ENCODE measurements around the gene ANTKMT. TPM values are rescaled to one million over a fixed set of nuclear protein-coding genes. Genes with fewer than 3 reads are reported as not detected.
"Not testable (repeated sequence)": the region's sequence is repeated elsewhere in the genome, so short reads cannot be mapped to it uniquely, and the experiment has no call there.

ANTKMT gene
- total RNA-seq, 1 experiment from 2014 or later, result 19.8 TPM

- H3K4me2 ChIP-seq (ENCODE audit: low read depth, low read length, poor library complexity, severe bottlenecking), result no peak overlapping the region
- H3K27ac ChIP-seq (ENCODE audit: low read length), result no peak overlapping the region
These were observed 35.8 kb upstream of the ANTKMT start for GRCh38 chr16:684961-685696.

GRCh38 chr16:685967-686366 is 35.0 kb upstream of the ANTKMT start:
- Histone ChIP-seq H3K27ac (ENCODE audit: low read length) (no peak overlapping the region), H3K27me3 (ENCODE audit: low read length) (no peaks in the 10 kb centered on the region), H3K36me3 (ENCODE audit: insufficient read depth, low read length) (0 out of 2 replicates have a peak, but pooled peaks cover 4% of the 10 kb centered on the region), H3K4me3 (ENCODE audit: low read length) (no peak overlapping the region), H3K9ac (ENCODE audit: low read length) (no peak overlapping the region), H3K9me3 (ENCODE audit: low read length) (no peaks in the 10 kb centered on the region), H2AFZ (ENCODE audit: low read length) (no peak overlapping the region), H3K9me2 (replicated peaks; ENCODE audit: insufficient read depth, low read length) (no peaks in the 10 kb centered on the region; the same call in 1 of the 2 replicates), H4K20me1 (ENCODE audit: insufficient read depth, low read depth, low read length) (peaks cover 9% of the 10 kb centered on the region), H3K79me2 (ENCODE audit: low read length) (peaks cover 30% of the 10 kb centered on the region), H3K4me2 (ENCODE audit: low read depth, low read length, poor library complexity, severe bottlenecking) (no peak overlapping the region), H3K4me1 (ENCODE audit: low read length) (peaks cover 36% of the 10 kb centered on the region)
- no peak for DNase-seq

More at GRCh38 chr16:684961-685696, 35.8 kb upstream of the ANTKMT start:
- Histone ChIP-seq H3K9me3 (ENCODE audit: low read length) (no peaks in the 10 kb centered on the region), H3K9me2 (replicated peaks; ENCODE audit: insufficient read depth, low read length) (no peaks in the 10 kb centered on the region), H3K9ac (ENCODE audit: low read length) (no peak overlapping the region), H4K20me1 (ENCODE audit: insufficient read depth, low read depth, low read length) (peaks cover 13% of the 10 kb centered on the region), H3K4me1 (ENCODE audit: low read length) (peaks cover 36% of the 10 kb centered on the region), H3K4me3 (ENCODE audit: low read length) (no peak overlapping the region), H3K79me2 (ENCODE audit: low read length) (peaks cover 34% of the 10 kb centered on the region), H3K36me3 (ENCODE audit: insufficient read depth, low read length) (0 out of 2 replicates have a peak, but pooled peaks cover 4% of the 10 kb centered on the region), H3K27me3 (ENCODE audit: low read length) (no peaks in the 10 kb centered on the region), H2AFZ (ENCODE audit: low read length) (no peak overlapping the region)
- DNase-seq, result no peak

GRCh38 chr16:686459-687260 is 34.3 kb upstream of the ANTKMT start:
- Histone ChIP-seq H3K4me1 (ENCODE audit: low read length) (peaks cover 29% of the 10 kb centered on the region), H2AFZ (ENCODE audit: low read length) (no peak overlapping the region), H3K27ac (ENCODE audit: low read length) (no peak overlapping the region), H3K27me3 (ENCODE audit: low read length) (no peaks in the 10 kb centered on the region), H3K36me3 (ENCODE audit: insufficient read depth, low read length) (0 out of 2 replicates have a peak, but pooled peaks cover 4% of the 10 kb centered on the region), H3K4me3 (ENCODE audit: low read length) (no peak overlapping the region), H3K4me2 (ENCODE audit: low read depth, low read length, poor library complexity, severe bottlenecking) (no peak overlapping the region), H4K20me1 (ENCODE audit: insufficient read depth, low read depth, low read length) (peaks cover 2% of the 10 kb centered on the region), H3K79me2 (ENCODE audit: low read length) (peaks cover 23% of the 10 kb centered on the region), H3K9me2 (replicated peaks; ENCODE audit: insufficient read depth, low read length) (no peaks in the 10 kb centered on the region; the same call in 1 of the 2 replicates), H3K9ac (ENCODE audit: low read length) (no peak overlapping the region), H3K9me3 (ENCODE audit: low read length) (no peaks in the 10 kb centered on the region)
- DNase-seq, result no peak

DNA sequence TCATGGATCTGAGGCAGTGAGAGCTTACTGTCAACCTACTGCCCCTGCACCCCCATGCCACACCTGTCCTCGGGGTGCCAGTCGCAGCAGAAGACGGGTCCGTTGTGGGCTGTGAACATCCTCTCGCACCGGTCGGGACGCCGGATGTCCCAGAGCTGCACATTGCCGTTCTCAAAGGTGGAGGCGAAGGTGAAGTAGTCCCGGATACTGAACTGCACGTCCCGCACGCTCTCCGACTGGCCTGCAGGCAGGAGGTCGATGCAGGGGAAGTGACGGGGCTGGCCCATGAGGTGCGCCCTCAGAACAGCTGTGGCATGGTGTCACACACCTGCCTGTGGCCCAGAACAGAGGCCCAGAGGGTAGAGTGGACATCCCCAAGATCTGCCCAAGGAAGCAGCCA is 33.4 kb upstream of the ANTKMT start:
- H3K27ac ChIP-seq (ENCODE audit: low read length), result no peak overlapping the region
- H3K27me3 ChIP-seq (ENCODE audit: low read length), result no peaks in the 10 kb centered on the region
- DNase-seq, result no peak

GRCh38 chr16:689175-689897 is 31.6 kb upstream of the ANTKMT start:
- Histone ChIP-seq H2AFZ (ENCODE audit: low read length) (no peak overlapping the region), H3K9ac (ENCODE audit: low read length) (peak overlapping the region; percentile 95)

More for the DNA sequence above, 33.4 kb upstream of the ANTKMT start:
- no peaks in the 10 kb centered on the region; the same call in 1 of the 2 replicates for H3K9me2 ChIP-seq (replicated peaks; ENCODE audit: insufficient read depth, low read length)
- H2AFZ ChIP-seq (ENCODE audit: low read length), result no peak overlapping the region
- H3K4me1 ChIP-seq (ENCODE audit: low read length), result peaks cover 21% of the 10 kb centered on the region
- H3K36me3 ChIP-seq (ENCODE audit: insufficient read depth, low read length), result no peaks in the 10 kb centered on the region
- no peaks in the 10 kb centered on the region for H4K20me1 ChIP-seq (ENCODE audit: insufficient read depth, low read depth, low read length)
- H3K9me3 ChIP-seq (ENCODE audit: low read length), result no peaks in the 10 kb centered on the region
- H3K9ac ChIP-seq (ENCODE audit: low read length), result no peak overlapping the region
- H3K4me2 ChIP-seq (ENCODE audit: low read depth, low read length, poor library complexity, severe bottlenecking), result no peak overlapping the region
- no peak overlapping the region for H3K4me3 ChIP-seq (ENCODE audit: low read length)
- peaks cover 15% of the 10 kb centered on the region for H3K79me2 ChIP-seq (ENCODE audit: low read length)

DNA sequence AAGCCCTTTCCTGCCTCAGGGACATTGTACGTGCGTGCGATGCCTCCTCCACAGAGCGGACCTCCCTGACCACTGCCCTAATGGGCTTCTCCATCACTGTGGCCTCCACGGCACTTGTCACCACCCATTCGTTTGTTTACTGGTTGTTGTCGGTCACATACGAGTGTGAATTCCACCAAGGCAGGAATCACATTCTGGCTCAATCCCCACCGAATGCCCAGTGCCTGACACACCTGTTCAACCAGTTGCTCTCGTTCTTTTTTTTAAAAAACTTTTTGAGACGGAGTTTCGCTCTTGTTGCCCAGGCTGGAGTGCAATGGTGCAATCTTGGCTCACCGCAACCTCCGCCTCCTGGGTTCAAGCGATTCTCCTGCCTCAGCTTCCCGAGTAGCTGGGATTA is 29.7 kb upstream of the ANTKMT start:
- not testable (repeated sequence) for H3K27ac ChIP-seq (ENCODE audit: low read length); H3K9ac ChIP-seq (ENCODE audit: low read length); H3K9me3 ChIP-seq (ENCODE audit: low read length); H2AFZ ChIP-seq (ENCODE audit: low read length); H3K4me2 ChIP-seq (ENCODE audit: low read depth, low read length, poor library complexity, severe bottlenecking); H3K4me3 ChIP-seq (ENCODE audit: low read length); H4K20me1 ChIP-seq (ENCODE audit: insufficient read depth, low read depth, low read length); H3K27me3 ChIP-seq (ENCODE audit: low read length); H3K9me2 ChIP-seq (replicated peaks; ENCODE audit: insufficient read depth, low read length); DNase-seq; H3K36me3 ChIP-seq (ENCODE audit: insufficient read depth, low read length); H3K79me2 ChIP-seq (ENCODE audit: low read length)
- H3K4me1 ChIP-seq (ENCODE audit: low read length), result peaks cover 34% of the 10 kb centered on the region

More at GRCh38 chr16:689175-689897, 31.6 kb upstream of the ANTKMT start:
- H3K27me3 ChIP-seq (ENCODE audit: low read length), result no peaks in the 10 kb centered on the region
- no peaks in the 10 kb centered on the region for H3K36me3 ChIP-seq (ENCODE audit: insufficient read depth, low read length)
- DNase-seq, result no peak
- peak overlapping the region; percentile 56 for H3K27ac ChIP-seq (ENCODE audit: low read length)
- peaks cover 6% of the 10 kb centered on the region; the same call in 1 of the 2 replicates for H3K79me2 ChIP-seq (ENCODE audit: low read length)
- H3K9me3 ChIP-seq (ENCODE audit: low read length), result no peaks in the 10 kb centered on the region
- no peaks in the 10 kb centered on the region for H4K20me1 ChIP-seq (ENCODE audit: insufficient read depth, low read depth, low read length)
- H3K4me1 ChIP-seq (ENCODE audit: low read length), result peaks cover 19% of the 10 kb centered on the region
- H3K9me2 ChIP-seq (replicated peaks; ENCODE audit: insufficient read depth, low read length), result no peaks in the 10 kb centered on the region; the same call in 1 of the 2 replicates
- H3K4me2 ChIP-seq (ENCODE audit: low read depth, low read length, poor library complexity, severe bottlenecking), result peak overlapping the region; percentile 95
- H3K4me3 ChIP-seq (ENCODE audit: low read length), result peak overlapping the region; percentile 97

GRCh38 chr16:692356-693108 is 28.4 kb upstream of the ANTKMT start:
- no peak for DNase-seq
- Histone ChIP-seq H3K9me2 (replicated peaks; ENCODE audit: insufficient read depth, low read length) (no peaks in the 10 kb centered on the region; the same call in 1 of the 2 replicates), H3K9me3 (ENCODE audit: low read length) (no peaks in the 10 kb centered on the region), H3K9ac (ENCODE audit: low read length) (no peak overlapping the region), H2AFZ (ENCODE audit: low read length) (no peak overlapping the region), H3K36me3 (ENCODE audit: insufficient read depth, low read length) (no peaks in the 10 kb centered on the region), H3K4me2 (ENCODE audit: low read depth, low read length, poor library complexity, severe bottlenecking) (no peak overlapping the region), H3K4me3 (ENCODE audit: low read length) (no peak overlapping the region), H3K27ac (ENCODE audit: low read length) (no peak overlapping the region), H3K79me2 (ENCODE audit: low read length) (peaks cover 6% of the 10 kb centered on the region; the same call in 1 of the 2 replicates), H3K4me1 (ENCODE audit: low read length) (peaks cover 34% of the 10 kb centered on the region), H3K27me3 (ENCODE audit: low read length) (no peaks in the 10 kb centered on the region), H4K20me1 (ENCODE audit: insufficient read depth, low read depth, low read length) (no peaks in the 10 kb centered on the region)

Data from Karpas-422 (cell line).